HG02678 (cell line): ENCODE results near the gene SORCS2.

Experiments used
- ATAC-seq: cut with Tn5 transposase; IDR thresholded peaks from one replicate; pipeline ENCODE4 v1.9.1; 2021; ENCODE audit warnings: mild to moderate bottlenecking, moderate library complexity; ENCODE audit not compliant: unreplicated experiment

Gene SORCS2

DNA sequence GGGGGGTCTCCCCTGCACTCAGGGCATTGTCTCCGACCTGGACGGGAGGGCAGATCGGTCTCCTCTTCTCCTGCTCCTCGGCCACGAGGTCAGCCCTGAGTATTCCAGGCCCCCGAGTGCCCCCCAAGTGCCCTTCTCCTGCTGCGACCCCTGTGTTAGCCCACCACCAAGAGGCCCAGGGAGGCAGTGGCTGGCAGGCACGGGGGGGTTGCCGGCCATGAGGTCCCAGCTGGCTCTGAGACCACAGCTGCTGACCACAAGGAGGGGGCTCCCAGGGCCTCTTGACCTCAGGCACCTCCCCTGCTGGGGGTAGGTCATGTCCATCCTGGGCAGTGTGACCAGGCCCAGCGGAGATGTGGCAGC is 428.5 kb downstream of the SORCS2 start:
- no peak for ATAC-seq

DNA sequence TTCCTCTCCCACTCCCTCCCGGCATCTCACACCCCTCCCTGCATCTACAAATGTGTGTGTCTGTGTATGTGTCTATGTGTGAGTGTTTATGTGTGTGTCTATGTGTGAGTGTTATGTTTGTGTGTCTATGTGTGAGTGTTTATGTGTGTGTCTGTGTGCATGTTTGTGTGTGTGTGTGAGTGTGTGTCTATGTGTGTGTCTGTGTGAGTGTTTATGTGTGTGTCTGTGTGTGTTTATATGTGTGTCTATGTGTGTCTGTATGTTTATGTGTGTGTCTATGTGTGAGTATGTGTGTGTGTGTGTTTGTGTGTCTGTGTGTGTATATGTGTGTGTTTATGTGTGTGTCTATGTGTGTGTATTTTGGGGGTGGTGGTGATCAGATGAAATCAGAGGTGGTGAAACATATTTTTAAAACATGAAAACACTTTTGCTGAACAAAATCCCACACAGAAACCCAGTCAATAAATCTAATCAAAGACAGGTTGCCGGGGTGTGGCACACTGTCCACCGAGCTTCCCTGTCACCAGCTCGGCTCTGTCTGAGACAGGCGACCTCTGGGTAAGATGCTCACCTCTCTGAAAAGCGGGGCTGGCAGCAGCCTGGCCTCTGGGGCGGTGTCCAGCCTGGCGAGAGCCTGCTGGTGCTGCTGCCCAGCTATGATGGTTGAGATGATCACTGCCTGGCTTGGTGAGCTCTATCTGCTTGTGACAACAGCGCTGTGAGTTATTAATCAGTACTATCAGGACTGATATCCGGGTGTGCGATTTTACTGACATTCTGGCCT is 429.1 kb downstream of the SORCS2 start:
- ATAC-seq = no peak

- no peak for ATAC-seq
Measured at GRCh38 chr4:7622371-7622770, 430.0 kb downstream of the SORCS2 start.

- ATAC-seq = no peak
Measured at GRCh38 chr4:7623468-7623867, 431.1 kb downstream of the SORCS2 start.

DNA sequence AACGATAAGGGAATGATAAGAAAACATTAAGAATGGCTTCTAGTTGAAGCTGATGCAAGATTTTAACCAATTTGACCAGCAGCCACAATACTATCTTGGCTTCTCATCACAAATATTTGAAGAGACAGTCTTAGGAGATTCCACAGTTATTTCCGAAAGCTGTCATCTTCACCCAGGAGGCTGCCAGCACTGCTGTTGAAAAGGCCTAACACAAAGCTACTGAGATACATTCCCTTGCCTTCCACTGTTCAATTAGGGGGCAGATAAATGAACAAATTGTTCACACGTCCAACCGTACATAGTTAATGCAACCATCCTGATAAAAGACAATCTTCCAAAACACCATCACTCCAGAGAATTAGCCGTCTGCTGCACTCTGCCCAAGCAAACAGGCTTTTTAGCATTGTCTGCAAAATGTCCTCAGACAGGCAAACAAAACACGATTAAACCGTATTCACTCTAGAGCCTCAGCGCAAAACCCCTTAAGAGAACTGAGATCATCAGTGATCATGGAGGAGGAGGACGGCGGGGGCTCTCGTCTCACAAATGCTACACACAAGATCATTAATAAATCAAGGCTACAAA is 432.1 kb downstream of the SORCS2 start:
- ATAC-seq = no peak

DNA sequence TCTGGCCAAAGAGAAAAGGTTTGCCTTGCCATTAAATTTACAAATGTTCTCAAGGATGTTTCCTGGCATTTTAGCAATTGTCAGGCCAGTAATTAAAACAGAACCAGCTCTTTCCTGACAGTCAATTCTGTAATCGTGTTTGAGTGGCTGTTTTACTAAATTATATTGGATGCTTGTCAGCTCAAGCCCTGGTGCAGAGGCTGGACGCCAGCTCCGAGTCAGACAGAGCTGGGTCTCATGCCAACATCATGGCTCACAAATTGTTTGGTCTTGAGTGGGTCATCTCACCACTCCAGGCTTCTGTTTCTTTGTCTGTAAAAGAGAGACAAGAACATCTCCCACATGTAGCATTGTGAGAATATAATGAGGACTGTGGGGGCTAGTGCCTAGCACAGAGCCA is 432.7 kb downstream of the SORCS2 start:
- ATAC-seq = no peak

GRCh38 chr4:7626531-7626930 is 434.2 kb downstream of the SORCS2 start:
- no peak for ATAC-seq

DNA sequence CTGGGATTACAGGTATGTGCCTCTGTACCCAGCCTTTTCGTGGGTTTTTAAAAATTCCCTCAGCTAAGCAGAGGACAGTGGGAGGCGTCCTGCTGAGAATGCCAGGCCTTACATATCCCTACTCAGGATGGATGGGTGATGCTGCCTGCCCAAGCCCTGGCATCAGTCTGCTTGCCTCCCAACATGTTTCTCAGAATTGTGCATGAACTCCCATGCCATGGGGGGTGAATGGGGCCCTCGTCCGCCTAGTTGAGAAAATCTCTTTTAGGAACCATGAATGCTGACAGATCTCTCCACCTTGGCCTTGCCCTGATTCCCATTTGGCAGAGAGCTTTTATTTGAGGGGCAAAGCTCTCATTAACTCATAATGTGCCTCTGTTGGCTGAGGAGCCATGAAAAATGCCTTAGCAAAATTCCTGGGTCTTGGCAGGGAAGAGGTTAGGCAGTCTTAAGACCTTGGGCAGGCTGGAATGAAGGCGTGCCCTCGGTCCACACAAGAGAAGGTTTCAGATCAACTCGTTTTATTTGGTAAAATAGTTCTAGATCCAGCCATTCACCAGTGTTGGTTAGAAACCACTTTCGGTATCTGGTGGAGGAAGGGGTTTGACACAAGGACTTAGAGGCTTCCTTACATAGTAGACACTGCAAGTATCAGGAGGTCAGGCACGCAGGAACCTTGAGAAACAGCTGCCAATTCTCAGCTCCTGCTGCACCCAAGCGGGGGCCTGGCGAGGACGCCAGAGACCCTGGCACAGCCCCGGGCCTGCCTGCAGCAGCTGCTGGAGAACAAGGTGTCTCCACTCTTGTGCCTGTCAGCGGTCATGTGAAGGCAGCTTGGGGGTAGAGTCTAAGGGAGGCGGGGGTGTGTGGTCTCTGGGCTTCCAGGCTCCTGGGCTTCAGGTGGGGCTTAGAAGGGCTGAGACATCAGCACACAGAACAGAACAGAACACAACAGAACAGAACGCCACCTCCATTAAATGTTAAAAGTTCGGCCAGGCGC is 435.2 kb downstream of the SORCS2 start:
- ATAC-seq = no peak

DNA sequence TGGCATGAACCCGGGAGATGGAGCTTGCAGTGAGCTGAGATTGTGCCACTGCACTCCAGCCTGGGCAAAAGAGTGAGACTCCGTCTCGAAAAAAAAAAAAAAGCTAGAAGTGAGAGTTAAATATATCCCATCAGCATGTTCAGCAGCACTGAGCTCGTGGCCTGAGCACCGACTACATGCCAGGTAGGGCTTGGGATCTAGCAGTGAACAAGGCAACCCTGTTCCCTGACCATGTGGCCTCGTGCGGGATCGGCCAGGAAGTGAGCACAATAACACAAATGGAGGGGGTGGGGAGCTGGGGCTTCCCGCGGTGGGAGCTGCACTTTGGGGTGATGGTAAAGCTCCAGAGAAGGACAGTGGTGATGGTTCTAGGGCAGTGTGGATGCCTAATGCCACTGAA is 436.1 kb downstream of the SORCS2 start:
- ATAC-seq = no peak

DNA sequence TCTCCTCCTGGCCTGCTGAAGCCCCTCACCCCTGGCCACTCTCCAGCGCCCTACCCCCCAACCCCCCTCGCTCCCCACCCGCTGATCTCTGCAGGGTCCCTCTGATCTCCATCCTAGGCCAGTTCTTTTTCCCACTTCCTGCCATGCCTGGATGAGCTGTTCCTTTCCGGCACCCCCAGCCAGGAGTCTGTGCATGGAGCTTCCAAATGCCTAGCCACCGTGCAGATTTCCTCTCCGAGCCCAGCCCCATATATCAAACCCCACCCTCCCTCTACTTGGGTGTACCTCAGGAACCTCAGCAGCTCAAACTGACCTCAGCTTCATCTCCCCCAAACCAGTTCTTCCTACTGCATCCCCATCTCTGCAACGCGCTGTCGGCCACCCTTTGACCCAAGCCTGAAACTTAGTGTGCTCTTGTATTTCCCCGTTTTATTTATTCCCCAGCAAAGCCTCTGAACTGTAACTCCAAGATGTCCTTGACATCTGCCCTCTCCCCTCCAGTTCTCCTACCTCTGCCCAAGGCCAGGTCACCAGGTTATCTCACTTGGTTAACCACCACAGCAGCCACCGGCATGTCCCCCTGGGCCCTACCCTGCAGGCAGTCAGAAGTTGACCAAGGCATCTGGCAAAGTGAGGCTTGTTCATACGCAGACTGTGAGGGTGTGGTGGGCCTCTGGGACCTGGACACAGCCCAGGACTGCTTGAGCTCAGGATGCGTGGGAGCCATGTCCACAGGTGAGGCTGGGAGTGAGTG is 437.3 kb downstream of the SORCS2 start:
- ATAC-seq = no peak

DNA sequence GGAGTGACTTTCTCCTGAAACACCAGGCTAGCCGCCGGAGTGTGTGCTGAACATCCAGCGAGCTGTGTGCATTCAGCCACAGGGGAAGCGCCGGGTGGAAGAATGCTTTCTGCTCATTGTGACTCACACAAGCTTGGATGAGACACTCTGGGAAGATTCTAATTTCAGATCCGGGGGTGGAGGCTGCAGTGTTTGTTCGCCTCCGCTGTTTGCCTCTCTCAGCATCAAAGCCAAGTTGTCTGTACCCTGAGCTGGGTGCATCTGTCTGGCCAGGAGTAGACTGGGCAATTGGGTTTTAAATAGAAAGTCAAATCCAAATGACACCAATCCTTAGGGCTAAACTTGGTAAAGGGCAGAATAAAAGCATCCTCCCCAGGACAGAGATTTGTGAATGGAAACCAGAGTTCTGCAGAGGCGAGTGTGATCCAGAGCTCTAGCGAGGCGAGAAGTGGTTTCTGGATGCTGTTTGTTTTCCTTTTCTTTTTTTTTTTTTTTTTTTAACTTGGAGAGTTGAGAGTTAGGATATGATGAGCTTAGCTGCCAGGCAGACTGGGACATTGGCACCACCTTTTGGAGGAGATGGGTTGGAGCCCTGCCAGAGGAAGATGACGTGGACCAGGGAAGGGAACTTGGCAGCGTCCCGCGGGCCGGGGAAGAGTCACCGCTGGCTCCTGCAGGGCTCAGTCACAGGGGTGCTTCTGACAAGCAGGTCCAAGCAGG is 438.4 kb downstream of the SORCS2 start:
- no peak for ATAC-seq

GRCh38 chr4:7631288-7632014 is 439.1 kb downstream of the SORCS2 start:
- ATAC-seq = no peak

DNA sequence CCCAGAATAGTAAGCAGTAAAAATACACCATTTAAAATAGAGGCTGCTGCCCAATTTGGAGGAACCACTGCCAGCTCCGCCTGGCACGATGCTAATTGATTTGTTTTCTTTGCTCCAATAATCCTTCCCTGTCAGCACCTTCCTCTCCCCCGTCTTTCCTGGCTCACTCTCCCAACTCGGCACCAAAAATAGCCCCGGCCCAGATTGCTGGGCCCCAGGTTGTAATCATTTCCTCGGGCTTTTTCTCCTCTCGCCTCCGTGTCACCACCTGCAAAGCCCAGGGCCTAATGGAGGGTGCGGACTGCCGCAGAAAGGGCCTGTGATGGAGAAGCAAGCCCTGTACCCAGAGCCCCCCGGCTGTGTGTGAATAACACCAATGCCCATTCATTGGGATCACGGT is 440.0 kb downstream of the SORCS2 start:
- no peak for ATAC-seq

- ATAC-seq = no peak
Measured at GRCh38 chr4:7632971-7633370, 440.6 kb downstream of the SORCS2 start.

- ATAC-seq = no peak
Measured at GRCh38 chr4:7634661-7635251, 442.4 kb downstream of the SORCS2 start.

- no peak for ATAC-seq
Measured at GRCh38 chr4:7635445-7636239, 443.3 kb downstream of the SORCS2 start.

- ATAC-seq = no peak
Measured at GRCh38 chr4:7636240-7636508, 443.8 kb downstream of the SORCS2 start.

- no peak for ATAC-seq
Measured at GRCh38 chr4:7637139-7637538, 444.8 kb downstream of the SORCS2 start.

DNA sequence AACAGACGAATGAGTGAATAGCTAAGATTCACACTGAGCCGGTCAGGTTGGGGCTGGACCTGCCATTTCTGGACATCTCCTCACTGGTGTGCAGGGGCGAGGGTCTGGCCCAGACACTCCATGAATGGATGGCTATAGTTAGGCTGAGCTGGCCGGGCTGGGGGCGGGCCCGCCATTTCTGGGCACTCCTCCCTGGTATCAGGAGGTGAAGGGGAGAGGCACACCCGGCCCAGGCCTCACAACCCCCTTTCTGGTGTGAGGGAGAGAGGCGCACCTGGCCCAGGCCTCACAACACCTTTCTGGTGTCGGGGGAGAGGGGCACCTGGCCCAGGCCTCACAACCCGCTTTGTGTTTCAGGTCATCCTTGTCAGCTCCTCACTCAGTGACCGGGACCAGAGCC is 445.6 kb downstream of the SORCS2 start:
- ATAC-seq = no peak
